Ishikawa (cell line): ENCODE measurements around the gene MASTL.

ENCODE experiments used
- CEBPB ChIP-seq: IDR thresholded peaks from 2 replicates; pipeline ENCODE4 v1.6.1; 2012
- CREB1 ChIP-seq: IDR thresholded peaks from 2 replicates; pipeline ENCODE4 v1.6.1; 2012; ENCODE audit warnings: low read depth
- EGR1 ChIP-seq: IDR thresholded peaks from 2 replicates; pipeline ENCODE4 v1.6.1; 2012
- EP300 ChIP-seq: IDR thresholded peaks from 2 replicates; pipeline ENCODE4 v1.6.1; 2012; ENCODE audit warnings: borderline replicate concordance
- FOXM1 ChIP-seq: IDR thresholded peaks from 2 replicates; pipeline ENCODE4 v1.6.1; 2012; ENCODE audit warnings: low read depth, borderline replicate concordance
- MAX ChIP-seq: IDR thresholded peaks from 2 replicates; pipeline ENCODE4 v1.6.1; 2012
- NFIC ChIP-seq: IDR thresholded peaks from 2 replicates; pipeline ENCODE4 v1.6.1; 2012
- RAD21 ChIP-seq: IDR thresholded peaks from 2 replicates; pipeline ENCODE4 v1.6.1; 2012; ENCODE audit warnings: low read depth
- TAF1 ChIP-seq: IDR thresholded peaks from 2 replicates; pipeline ENCODE4 v1.6.1; 2012; ENCODE audit warnings: low read depth, mild to moderate bottlenecking
- TCF12 ChIP-seq: IDR thresholded peaks from 2 replicates; pipeline ENCODE4 v1.6.1; 2012; ENCODE audit warnings: low read depth
- TEAD4 ChIP-seq: IDR thresholded peaks from 2 replicates; pipeline ENCODE4 v1.6.1; 2012
- USF1 ChIP-seq: IDR thresholded peaks from 2 replicates; pipeline ENCODE4 v1.6.1; 2012
- YY1 ChIP-seq: IDR thresholded peaks from 2 replicates; pipeline ENCODE4 v1.6.1; 2012; ENCODE audit warnings: low read depth
- ZBTB7A ChIP-seq: IDR thresholded peaks from 2 replicates; pipeline ENCODE4 v1.6.1; 2012; ENCODE audit warnings: low read depth
- TF ChIP-seq, protein P1 (sequence below): IDR thresholded peaks from 2 replicates; pipeline ENCODE4 v1.6.1; 2012; ENCODE audit warnings: low read depth, mild to moderate bottlenecking

MASTL gene

GRCh38 chr10:27158421-27158820 lies 3.3 kb downstream of the MASTL start:
- TF ChIP-seq YY1 (no peak), EP300 (no peak), TEAD4 (no peak)

- TF ChIP-seq EGR1 (no peak), ZBTB7A (no peak), CEBPB (no peak), TCF12 (no peak), NFIC (no peak)
- TF ChIP-seq, protein P1, sequence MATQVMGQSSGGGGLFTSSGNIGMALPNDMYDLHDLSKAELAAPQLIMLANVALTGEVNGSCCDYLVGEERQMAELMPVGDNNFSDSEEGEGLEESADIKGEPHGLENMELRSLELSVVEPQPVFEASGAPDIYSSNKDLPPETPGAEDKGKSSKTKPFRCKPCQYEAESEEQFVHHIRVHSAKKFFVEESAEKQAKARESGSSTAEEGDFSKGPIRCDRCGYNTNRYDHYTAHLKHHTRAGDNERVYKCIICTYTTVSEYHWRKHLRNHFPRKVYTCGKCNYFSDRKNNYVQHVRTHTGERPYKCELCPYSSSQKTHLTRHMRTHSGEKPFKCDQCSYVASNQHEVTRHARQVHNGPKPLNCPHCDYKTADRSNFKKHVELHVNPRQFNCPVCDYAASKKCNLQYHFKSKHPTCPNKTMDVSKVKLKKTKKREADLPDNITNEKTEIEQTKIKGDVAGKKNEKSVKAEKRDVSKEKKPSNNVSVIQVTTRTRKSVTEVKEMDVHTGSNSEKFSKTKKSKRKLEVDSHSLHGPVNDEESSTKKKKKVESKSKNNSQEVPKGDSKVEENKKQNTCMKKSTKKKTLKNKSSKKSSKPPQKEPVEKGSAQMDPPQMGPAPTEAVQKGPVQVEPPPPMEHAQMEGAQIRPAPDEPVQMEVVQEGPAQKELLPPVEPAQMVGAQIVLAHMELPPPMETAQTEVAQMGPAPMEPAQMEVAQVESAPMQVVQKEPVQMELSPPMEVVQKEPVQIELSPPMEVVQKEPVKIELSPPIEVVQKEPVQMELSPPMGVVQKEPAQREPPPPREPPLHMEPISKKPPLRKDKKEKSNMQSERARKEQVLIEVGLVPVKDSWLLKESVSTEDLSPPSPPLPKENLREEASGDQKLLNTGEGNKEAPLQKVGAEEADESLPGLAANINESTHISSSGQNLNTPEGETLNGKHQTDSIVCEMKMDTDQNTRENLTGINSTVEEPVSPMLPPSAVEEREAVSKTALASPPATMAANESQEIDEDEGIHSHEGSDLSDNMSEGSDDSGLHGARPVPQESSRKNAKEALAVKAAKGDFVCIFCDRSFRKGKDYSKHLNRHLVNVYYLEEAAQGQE = no peak
These were observed 14.7 kb downstream of the MASTL start for GRCh38 chr10:27169849-27170248.

DNA sequence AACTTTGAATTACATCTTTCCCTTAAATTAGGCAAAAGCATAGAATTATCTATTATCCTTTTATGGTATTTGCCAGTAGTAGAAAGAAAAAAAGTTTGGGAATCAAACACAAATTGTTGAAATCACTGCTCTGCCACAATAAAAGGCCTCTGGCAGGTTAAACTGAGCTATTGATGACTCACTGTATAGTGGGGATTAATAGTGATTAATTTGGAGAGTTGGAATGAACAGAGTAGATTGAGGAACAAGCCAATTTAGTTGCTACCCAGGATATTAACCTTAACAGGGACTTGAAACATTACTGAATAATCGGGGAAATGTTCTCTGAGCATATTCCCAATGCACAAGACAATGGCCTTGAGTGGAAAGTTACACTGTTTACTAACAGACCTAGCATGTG lies 33.1 kb downstream of the MASTL start:
- TF ChIP-seq EP300 (no peak), RAD21 (no peak), EGR1 (no peak), ZBTB7A (no peak), TCF12 (no peak), FOXM1 (no peak), MAX (no peak), TEAD4 (no peak), CEBPB (no peak), CREB1 (no peak), TAF1 (no peak), USF1 (no peak), NFIC (no peak), YY1 (no peak)
- TF ChIP-seq, protein P1 = no peak

GRCh38 chr10:27188897-27189296 lies 33.7 kb downstream of the MASTL start:
- TF ChIP-seq, protein P1 = peak; percentile 54; the same call in 1 of the 2 replicates
- TF ChIP-seq USF1 = no peak
- no peak for TF ChIP-seq ZBTB7A
- TF ChIP-seq EGR1 = no peak

DNA sequence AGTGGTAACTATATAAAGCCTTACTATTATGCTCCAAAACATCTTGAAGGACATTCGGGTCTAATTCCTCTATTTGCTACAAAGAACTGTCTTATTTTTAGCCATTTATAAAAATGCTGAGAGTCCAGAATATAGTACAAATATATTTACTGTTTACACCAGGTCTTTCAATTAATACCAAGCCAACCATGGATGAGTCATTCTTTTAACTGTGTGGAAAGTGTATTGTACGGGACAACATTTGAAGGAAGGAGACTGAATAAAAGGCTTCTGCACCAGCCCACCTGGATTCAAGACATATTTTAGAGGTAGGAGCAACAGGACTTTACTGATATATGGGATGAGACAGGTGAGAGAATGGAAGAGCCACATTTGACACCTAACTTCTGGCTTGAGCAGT lies 35.4 kb downstream of the MASTL start:
- TF ChIP-seq EGR1 (no peak), CEBPB (no peak), YY1 (no peak)

- TF ChIP-seq TCF12 (no peak), NFIC (no peak), USF1 (peak; percentile 79), RAD21 (no peak), TEAD4 (no peak)
These were observed 37.1 kb downstream of the MASTL start for GRCh38 chr10:27192284-27192683.
